ENCODE data around the gene PRKCH.

GRCh38 chr14:61587081-61587713, 265.8 kb downstream of the PRKCH start:
- TF ChIP-seq, protein P1, sequence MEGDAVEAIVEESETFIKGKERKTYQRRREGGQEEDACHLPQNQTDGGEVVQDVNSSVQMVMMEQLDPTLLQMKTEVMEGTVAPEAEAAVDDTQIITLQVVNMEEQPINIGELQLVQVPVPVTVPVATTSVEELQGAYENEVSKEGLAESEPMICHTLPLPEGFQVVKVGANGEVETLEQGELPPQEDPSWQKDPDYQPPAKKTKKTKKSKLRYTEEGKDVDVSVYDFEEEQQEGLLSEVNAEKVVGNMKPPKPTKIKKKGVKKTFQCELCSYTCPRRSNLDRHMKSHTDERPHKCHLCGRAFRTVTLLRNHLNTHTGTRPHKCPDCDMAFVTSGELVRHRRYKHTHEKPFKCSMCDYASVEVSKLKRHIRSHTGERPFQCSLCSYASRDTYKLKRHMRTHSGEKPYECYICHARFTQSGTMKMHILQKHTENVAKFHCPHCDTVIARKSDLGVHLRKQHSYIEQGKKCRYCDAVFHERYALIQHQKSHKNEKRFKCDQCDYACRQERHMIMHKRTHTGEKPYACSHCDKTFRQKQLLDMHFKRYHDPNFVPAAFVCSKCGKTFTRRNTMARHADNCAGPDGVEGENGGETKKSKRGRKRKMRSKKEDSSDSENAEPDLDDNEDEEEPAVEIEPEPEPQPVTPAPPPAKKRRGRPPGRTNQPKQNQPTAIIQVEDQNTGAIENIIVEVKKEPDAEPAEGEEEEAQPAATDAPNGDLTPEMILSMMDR (IDR thresholded peaks at IDR 0.05; ENCODE audit: poor library complexity, severe bottlenecking) = no peak
- no peak for TF ChIP-seq POLR2AphosphoS5 (IDR thresholded peaks at IDR 0.05)
- no peak for TF ChIP-seq RAD21 (conservative IDR thresholded peaks at IDR 0.05)
- no peak for TF ChIP-seq EZH2 (IDR thresholded peaks at IDR 0.05; ENCODE audit: borderline replicate concordance, insufficient read depth, low read length, poor library complexity, severe bottlenecking)
- TF ChIP-seq REST (IDR thresholded peaks at IDR 0.05; ENCODE audit: borderline replicate concordance) = no peak
- TF ChIP-seq EP300 (conservative IDR thresholded peaks at IDR 0.05; ENCODE audit: poor library complexity, severe bottlenecking) = no peak
